NCI-H460 (cell line): ENCODE results near the gene GLB1L2. TPM values are rescaled to one million over a fixed set of nuclear protein-coding genes. Genes with fewer than 3 reads are reported as not detected.

Source experiments
- DNase-seq: peaks from one replicate; pipeline ENCODE4 v3.0.0-alpha.2; 2016; ENCODE audit warnings: low read depth; ENCODE audit errors: extremely low read depth
- total RNA-seq: library from RNA; depleted of rRNA; stranded (reverse); fragments of >200 nt; shearing (Covaris generic); gene quantifications from 2 replicates; pipeline ENCODE4 v1.2.3, GENCODE V29; 2014; rRNA removed

GLB1L2 gene
- total RNA-seq, 1 experiment from 2014 or later, result 8.9 TPM

DNA sequence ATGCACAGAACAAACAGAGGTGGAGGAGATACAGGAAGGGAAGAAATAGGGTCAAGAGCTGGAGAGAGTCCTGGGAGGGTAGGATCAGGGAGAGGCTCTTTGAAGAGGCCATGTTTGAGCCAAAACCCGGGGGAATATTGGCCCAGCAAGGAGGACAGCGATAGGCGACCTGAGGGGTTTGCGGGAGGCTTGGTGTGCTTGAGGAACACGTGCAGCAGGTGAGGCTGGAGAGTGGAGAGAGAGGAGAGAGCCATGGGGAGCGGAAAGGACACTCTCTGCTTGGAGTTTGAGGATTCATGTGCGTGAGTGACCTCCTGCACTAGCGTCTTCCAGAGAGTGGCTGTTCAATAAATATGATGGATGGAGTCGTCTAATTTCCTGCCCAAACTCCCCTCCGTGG is 84.9 kb downstream of the GLB1L2 start:
- DNase-seq, result no peak

GRCh38 chr11:134417871-134418840 is 86.4 kb downstream of the GLB1L2 start:
- DNase-seq, result peak; percentile 11

- DNase-seq, result no peak
Measured at GRCh38 chr11:134423106-134423505, 91.3 kb downstream of the GLB1L2 start.

GRCh38 chr11:134425413-134425812 is 93.6 kb downstream of the GLB1L2 start:
- no peak for DNase-seq

Other genes with a start within 250 kb of the GLB1L2 start
- 23.3 and 27.0 TPM in 2 replicates for gene NCAPD3, start 108.0 kb upstream of the GLB1L2 start, total RNA-seq
- 17.7 and 19.2 TPM in 2 replicates for gene VPS26B, start 107.3 kb upstream of the GLB1L2 start, total RNA-seq
- gene THYN1, start 78.6 kb upstream of the GLB1L2 start, total RNA-seq, result 23.9 and 29.1 TPM in 2 replicates
- gene ACAD8, start 78.4 kb upstream of the GLB1L2 start, total RNA-seq, result 8.7 and 13.3 TPM in 2 replicates
- 0.54 and 0.61 TPM in 2 replicates for gene GLB1L3, start 55.6 kb upstream of the GLB1L2 start, total RNA-seq
- gene B3GAT1, start 80.3 kb downstream of the GLB1L2 start, total RNA-seq, result 0.05 TPM in 1 of 2 replicates, not detected in the other